Astrocyte (in vitro differentiated cells and primary cell): ENCODE measurements around the gene AUTS2.

Source experiments
- EZH2 ChIP-seq: IDR thresholded peaks from 2 replicates; pipeline ENCODE4 v1.6.1; 2012; ENCODE audit warnings: mild to moderate bottlenecking, low read length, inconsistent platforms; ENCODE audit not compliant: insufficient read depth
- TF ChIP-seq, protein P1 (sequence below): IDR thresholded peaks from 2 replicates; pipeline ENCODE4 v1.5.1; 2011; ENCODE audit warnings: low read depth, mild to moderate bottlenecking, inconsistent platforms, low read length, moderate library complexity; ENCODE audit not compliant: insufficient read depth

DNA sequence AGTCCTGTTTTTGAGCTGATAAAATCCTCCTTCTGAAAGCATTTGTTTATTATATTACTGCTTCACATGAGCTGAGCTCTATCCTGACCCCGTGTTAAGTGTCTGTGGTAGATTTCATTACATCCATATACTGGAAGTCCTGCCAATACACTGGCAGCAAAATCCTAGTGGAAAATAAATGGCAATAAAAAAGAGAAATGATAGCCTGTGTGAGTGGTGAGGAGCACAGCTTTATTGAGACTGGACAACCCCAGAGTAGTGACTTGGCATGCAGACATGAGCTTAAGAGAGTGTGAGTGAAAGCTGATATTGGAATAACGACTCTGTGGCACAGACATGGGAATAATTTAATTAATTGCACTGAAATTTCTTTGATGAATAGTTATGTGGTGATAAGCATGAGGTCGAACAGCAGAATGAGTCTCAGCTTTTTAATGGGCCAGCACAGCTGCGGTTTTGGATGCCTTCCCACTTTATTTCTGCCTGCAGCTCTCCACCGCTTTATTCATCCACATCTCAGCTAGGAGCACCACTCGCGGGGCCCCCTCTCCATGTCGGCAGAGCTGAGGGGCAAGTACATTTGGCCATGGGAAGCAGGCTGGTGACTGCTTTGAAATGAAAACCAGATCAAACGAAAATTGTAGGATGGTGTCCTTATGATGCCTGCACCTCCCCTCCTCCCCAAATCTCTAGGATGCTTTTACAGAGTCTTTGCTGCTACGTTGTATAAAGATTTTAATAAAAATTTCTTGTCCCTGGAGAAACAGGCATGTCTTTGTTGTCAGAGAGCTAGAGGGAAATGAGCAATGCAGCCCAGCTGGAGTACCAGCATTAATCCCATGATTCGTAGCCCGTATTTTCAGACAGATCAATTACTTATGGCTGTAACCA lies 494.3 kb downstream of the AUTS2 start:
- TF ChIP-seq, protein P1, sequence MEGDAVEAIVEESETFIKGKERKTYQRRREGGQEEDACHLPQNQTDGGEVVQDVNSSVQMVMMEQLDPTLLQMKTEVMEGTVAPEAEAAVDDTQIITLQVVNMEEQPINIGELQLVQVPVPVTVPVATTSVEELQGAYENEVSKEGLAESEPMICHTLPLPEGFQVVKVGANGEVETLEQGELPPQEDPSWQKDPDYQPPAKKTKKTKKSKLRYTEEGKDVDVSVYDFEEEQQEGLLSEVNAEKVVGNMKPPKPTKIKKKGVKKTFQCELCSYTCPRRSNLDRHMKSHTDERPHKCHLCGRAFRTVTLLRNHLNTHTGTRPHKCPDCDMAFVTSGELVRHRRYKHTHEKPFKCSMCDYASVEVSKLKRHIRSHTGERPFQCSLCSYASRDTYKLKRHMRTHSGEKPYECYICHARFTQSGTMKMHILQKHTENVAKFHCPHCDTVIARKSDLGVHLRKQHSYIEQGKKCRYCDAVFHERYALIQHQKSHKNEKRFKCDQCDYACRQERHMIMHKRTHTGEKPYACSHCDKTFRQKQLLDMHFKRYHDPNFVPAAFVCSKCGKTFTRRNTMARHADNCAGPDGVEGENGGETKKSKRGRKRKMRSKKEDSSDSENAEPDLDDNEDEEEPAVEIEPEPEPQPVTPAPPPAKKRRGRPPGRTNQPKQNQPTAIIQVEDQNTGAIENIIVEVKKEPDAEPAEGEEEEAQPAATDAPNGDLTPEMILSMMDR, result no peak
- no peak for TF ChIP-seq EZH2
